ENCODE data around the gene PRR14L. TPM values are rescaled to one million over a fixed set of nuclear protein-coding genes. Genes with fewer than 3 reads are reported as not detected.

PRR14L gene
- total RNA-seq, 1 experiment from 2014 or later: 43.9 TPM

- H2AFZ ChIP-seq: no peak overlapping the region
- H3K36me3 ChIP-seq (ENCODE audit: low read depth): no peaks in the 10 kb centered on the region
- DNase-seq: no peak
- peaks cover 32% of the 10 kb centered on the region for H3K4me1 ChIP-seq (replicated peaks; ENCODE audit: insufficient read depth)
- no peak overlapping the region for H3K27ac ChIP-seq
- peaks cover 31% of the 10 kb centered on the region for H3F3A ChIP-seq (ENCODE audit: insufficient read depth, low read depth)
- H3K9me2 ChIP-seq (ENCODE audit: insufficient read depth): no peaks in the 10 kb centered on the region
- no peak for TF ChIP-seq CTCF (conservative IDR thresholded peaks at IDR 0.05)
- no peak for TF ChIP-seq EZH2 (IDR thresholded peaks at IDR 0.05; ENCODE audit: low read depth)
- H3K4me3 ChIP-seq: no peak overlapping the region
- H3K79me2 ChIP-seq (ENCODE audit: low read depth): peaks cover 74% of the 10 kb centered on the region
- intact Hi-C loops (cut with micrococcal nuclease; ENCODE audit: unreplicated experiment): no loop called here
- H3K27me3 ChIP-seq (ENCODE audit: insufficient read depth, low read depth): no peaks in the 10 kb centered on the region
- H3K4me2 ChIP-seq: no peak overlapping the region
- BruUV-seq (replicated peaks): no TSS peak
- CTCF ChIA-PET: no interaction called here
- POLR2A ChIA-PET (ENCODE audit: unreplicated experiment): interaction anchor here (0.5 kb wide), 1 partner anchor 12 kb away, joined by 5 read pairs; no protein-coding TSS in a partner anchor
- no peaks in the 10 kb centered on the region for H3K9me3 ChIP-seq (ENCODE audit: insufficient read depth, low read depth)
- peaks cover 17% of the 10 kb centered on the region; the same call in 1 of the 2 replicates for H4K20me1 ChIP-seq (ENCODE audit: insufficient read depth)
Observed at GRCh38 chr22:31659246-31659645, 90.7 kb downstream of the PRR14L start.

GRCh38 chr22:31654408-31654807, 95.5 kb downstream of the PRR14L start:
- intact Hi-C loops (cut with micrococcal nuclease; ENCODE audit: unreplicated experiment): no loop called here
- no peak overlapping the region for H3K4me3 ChIP-seq
- TF ChIP-seq EZH2 (IDR thresholded peaks at IDR 0.05; ENCODE audit: low read depth): no peak
- TF ChIP-seq CTCF (conservative IDR thresholded peaks at IDR 0.05): no peak
- ChIA-PET POLR2A (ENCODE audit: unreplicated experiment) (no interaction called here), CTCF (no interaction called here)
- peaks cover 95% of the 10 kb centered on the region for H3K79me2 ChIP-seq (ENCODE audit: low read depth)
- H3K9me2 ChIP-seq (ENCODE audit: insufficient read depth): no peaks in the 10 kb centered on the region
- no TSS peak for BruUV-seq (replicated peaks)
- peaks cover 51% of the 10 kb centered on the region for H3K4me1 ChIP-seq (replicated peaks; ENCODE audit: insufficient read depth)
- peaks cover 23% of the 10 kb centered on the region for H4K20me1 ChIP-seq (ENCODE audit: insufficient read depth)
- 0 out of 2 replicates have a peak overlapping the region, but pooled peaks have one; percentile 30 for H3K27ac ChIP-seq
- DNase-seq: no peak
- H3K36me3 ChIP-seq (ENCODE audit: low read depth): 0 out of 2 replicates have a peak, but pooled peaks cover 4% of the 10 kb centered on the region
- no peaks in the 10 kb centered on the region for H3K9me3 ChIP-seq (ENCODE audit: insufficient read depth, low read depth)
- peaks cover 25% of the 10 kb centered on the region for H3F3A ChIP-seq (ENCODE audit: insufficient read depth, low read depth)
- no peak overlapping the region for H3K4me2 ChIP-seq
- no peaks in the 10 kb centered on the region for H3K27me3 ChIP-seq (ENCODE audit: insufficient read depth, low read depth)
- no peak overlapping the region for H2AFZ ChIP-seq

- H4K20me1 ChIP-seq (ENCODE audit: insufficient read depth): peaks cover 23% of the 10 kb centered on the region
- H3K27me3 ChIP-seq (ENCODE audit: insufficient read depth, low read depth): no peaks in the 10 kb centered on the region
- H3K9me3 ChIP-seq (ENCODE audit: insufficient read depth, low read depth): no peaks in the 10 kb centered on the region
- peaks cover 9% of the 10 kb centered on the region; the same call in 1 of the 2 replicates for H3K36me3 ChIP-seq (ENCODE audit: low read depth)
- H2AFZ ChIP-seq: no peak overlapping the region
- no peaks in the 10 kb centered on the region for H3K9me2 ChIP-seq (ENCODE audit: insufficient read depth)
- no peak for DNase-seq
- TF ChIP-seq EZH2 (IDR thresholded peaks at IDR 0.05; ENCODE audit: low read depth) (no peak), CTCF (conservative IDR thresholded peaks at IDR 0.05) (no peak)
- ChIA-PET POLR2A (ENCODE audit: unreplicated experiment) (no interaction called here), CTCF (no interaction called here)
- H3K79me2 ChIP-seq (ENCODE audit: low read depth): peaks cover 95% of the 10 kb centered on the region
- intact Hi-C loops (cut with micrococcal nuclease; ENCODE audit: unreplicated experiment): no loop called here
- H3F3A ChIP-seq (ENCODE audit: insufficient read depth, low read depth): peaks cover 25% of the 10 kb centered on the region
- no peak overlapping the region for H3K4me2 ChIP-seq
- H3K27ac ChIP-seq: peak overlapping the region; percentile 30
- H3K4me3 ChIP-seq: no peak overlapping the region
- BruUV-seq (replicated peaks): no TSS peak
- H3K4me1 ChIP-seq (replicated peaks; ENCODE audit: insufficient read depth): peaks cover 48% of the 10 kb centered on the region
Observed at GRCh38 chr22:31653944-31654343, 96.0 kb downstream of the PRR14L start.
